ENCODE results near the gene MSI2.

The MSI2 gene

GRCh38 chr17:57561072-57561861 lies 304.9 kb downstream of the MSI2 start:
- TF ChIP-seq MAX (IDR thresholded peaks at IDR 0.05) (no peak), RAD21 (IDR thresholded peaks at IDR 0.05; ENCODE audit: low read depth) (no peak), YY1 (IDR thresholded peaks at IDR 0.05; ENCODE audit: low read depth) (no peak), ZBTB7A (IDR thresholded peaks at IDR 0.05; ENCODE audit: low read depth) (no peak), EGR1 (IDR thresholded peaks at IDR 0.05) (no peak), CREB1 (IDR thresholded peaks at IDR 0.05; ENCODE audit: low read depth) (no peak), TEAD4 (IDR thresholded peaks at IDR 0.05) (no peak)
- TF ChIP-seq, protein P1, sequence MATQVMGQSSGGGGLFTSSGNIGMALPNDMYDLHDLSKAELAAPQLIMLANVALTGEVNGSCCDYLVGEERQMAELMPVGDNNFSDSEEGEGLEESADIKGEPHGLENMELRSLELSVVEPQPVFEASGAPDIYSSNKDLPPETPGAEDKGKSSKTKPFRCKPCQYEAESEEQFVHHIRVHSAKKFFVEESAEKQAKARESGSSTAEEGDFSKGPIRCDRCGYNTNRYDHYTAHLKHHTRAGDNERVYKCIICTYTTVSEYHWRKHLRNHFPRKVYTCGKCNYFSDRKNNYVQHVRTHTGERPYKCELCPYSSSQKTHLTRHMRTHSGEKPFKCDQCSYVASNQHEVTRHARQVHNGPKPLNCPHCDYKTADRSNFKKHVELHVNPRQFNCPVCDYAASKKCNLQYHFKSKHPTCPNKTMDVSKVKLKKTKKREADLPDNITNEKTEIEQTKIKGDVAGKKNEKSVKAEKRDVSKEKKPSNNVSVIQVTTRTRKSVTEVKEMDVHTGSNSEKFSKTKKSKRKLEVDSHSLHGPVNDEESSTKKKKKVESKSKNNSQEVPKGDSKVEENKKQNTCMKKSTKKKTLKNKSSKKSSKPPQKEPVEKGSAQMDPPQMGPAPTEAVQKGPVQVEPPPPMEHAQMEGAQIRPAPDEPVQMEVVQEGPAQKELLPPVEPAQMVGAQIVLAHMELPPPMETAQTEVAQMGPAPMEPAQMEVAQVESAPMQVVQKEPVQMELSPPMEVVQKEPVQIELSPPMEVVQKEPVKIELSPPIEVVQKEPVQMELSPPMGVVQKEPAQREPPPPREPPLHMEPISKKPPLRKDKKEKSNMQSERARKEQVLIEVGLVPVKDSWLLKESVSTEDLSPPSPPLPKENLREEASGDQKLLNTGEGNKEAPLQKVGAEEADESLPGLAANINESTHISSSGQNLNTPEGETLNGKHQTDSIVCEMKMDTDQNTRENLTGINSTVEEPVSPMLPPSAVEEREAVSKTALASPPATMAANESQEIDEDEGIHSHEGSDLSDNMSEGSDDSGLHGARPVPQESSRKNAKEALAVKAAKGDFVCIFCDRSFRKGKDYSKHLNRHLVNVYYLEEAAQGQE (IDR thresholded peaks at IDR 0.05; ENCODE audit: low read depth), result no peak

- TF ChIP-seq TAF1 (IDR thresholded peaks at IDR 0.05; ENCODE audit: low read depth) (no peak), NFIC (IDR thresholded peaks at IDR 0.05) (no peak), TEAD4 (IDR thresholded peaks at IDR 0.05) (no peak), CREB1 (IDR thresholded peaks at IDR 0.05; ENCODE audit: low read depth) (no peak), RAD21 (IDR thresholded peaks at IDR 0.05; ENCODE audit: low read depth) (no peak), FOXM1 (IDR thresholded peaks at IDR 0.05; ENCODE audit: borderline replicate concordance, low read depth) (no peak), CEBPB (IDR thresholded peaks at IDR 0.05) (no peak), EGR1 (IDR thresholded peaks at IDR 0.05) (no peak), USF1 (IDR thresholded peaks at IDR 0.05) (no peak), MAX (IDR thresholded peaks at IDR 0.05) (no peak), EP300 (IDR thresholded peaks at IDR 0.05; ENCODE audit: borderline replicate concordance) (no peak)
- TF ChIP-seq, protein P1 (IDR thresholded peaks at IDR 0.05; ENCODE audit: low read depth), result no peak
Measured at GRCh38 chr17:57562184-57562698, 305.9 kb downstream of the MSI2 start.

DNA sequence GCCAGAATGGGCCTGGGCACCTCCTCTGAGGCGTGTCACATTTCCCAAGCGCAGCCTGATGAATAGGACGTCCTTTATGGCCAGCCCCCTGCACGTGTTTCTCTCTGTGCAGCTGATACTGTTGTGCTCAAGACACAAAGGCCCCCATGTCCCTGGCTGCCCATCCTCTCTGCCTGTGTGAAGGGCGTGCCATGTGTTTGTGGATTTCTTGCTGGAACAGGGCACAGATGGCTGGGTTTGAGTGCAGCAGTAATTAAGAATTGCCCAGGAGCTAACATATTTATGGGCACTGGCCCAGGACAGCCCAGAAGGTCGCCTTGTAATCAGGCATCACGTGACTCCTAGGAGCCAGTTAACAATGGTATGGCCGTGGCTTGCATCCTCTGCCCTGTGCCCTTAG lies 307.6 kb downstream of the MSI2 start:
- TF ChIP-seq RAD21 (IDR thresholded peaks at IDR 0.05; ENCODE audit: low read depth) (no peak), CEBPB (IDR thresholded peaks at IDR 0.05) (no peak), CREB1 (IDR thresholded peaks at IDR 0.05; ENCODE audit: low read depth) (no peak), TEAD4 (IDR thresholded peaks at IDR 0.05) (no peak), USF1 (IDR thresholded peaks at IDR 0.05) (no peak), ZBTB7A (IDR thresholded peaks at IDR 0.05; ENCODE audit: low read depth) (no peak), EGR1 (IDR thresholded peaks at IDR 0.05) (no peak), MAX (IDR thresholded peaks at IDR 0.05) (no peak), YY1 (IDR thresholded peaks at IDR 0.05; ENCODE audit: low read depth) (no peak), FOXM1 (IDR thresholded peaks at IDR 0.05; ENCODE audit: borderline replicate concordance, low read depth) (no peak), EP300 (IDR thresholded peaks at IDR 0.05; ENCODE audit: borderline replicate concordance) (no peak)
- TF ChIP-seq, protein P1 (IDR thresholded peaks at IDR 0.05; ENCODE audit: low read depth), result no peak

DNA sequence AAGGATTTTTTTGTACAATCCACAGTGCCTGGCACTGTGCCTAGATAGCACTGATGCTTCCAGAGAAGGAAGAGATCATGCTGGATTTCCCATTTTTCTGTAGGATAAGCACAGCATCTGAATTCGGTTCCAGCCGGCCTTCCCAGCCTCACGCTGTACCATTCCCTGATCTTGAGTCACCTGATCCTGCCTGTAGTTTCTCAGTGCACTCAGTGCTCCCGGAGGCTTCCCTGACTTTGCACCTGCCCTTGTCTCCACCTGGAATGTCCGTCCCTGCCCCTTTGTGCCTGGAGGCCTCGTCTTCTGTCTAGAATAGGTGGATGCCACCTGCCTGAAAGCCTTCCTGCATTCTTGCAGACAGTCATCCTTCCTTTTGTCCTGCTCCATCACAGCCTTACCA lies 308.9 kb downstream of the MSI2 start:
- no peak for TF ChIP-seq CEBPB (IDR thresholded peaks at IDR 0.05)
- TF ChIP-seq FOXM1 (IDR thresholded peaks at IDR 0.05; ENCODE audit: borderline replicate concordance, low read depth), result no peak
- TF ChIP-seq YY1 (IDR thresholded peaks at IDR 0.05; ENCODE audit: low read depth), result no peak
- TF ChIP-seq EP300 (IDR thresholded peaks at IDR 0.05; ENCODE audit: borderline replicate concordance), result no peak
- TF ChIP-seq MAX (IDR thresholded peaks at IDR 0.05), result no peak
- TF ChIP-seq ZBTB7A (IDR thresholded peaks at IDR 0.05; ENCODE audit: low read depth), result no peak
- TF ChIP-seq NFIC (IDR thresholded peaks at IDR 0.05), result no peak
- no peak for TF ChIP-seq TEAD4 (IDR thresholded peaks at IDR 0.05)
- TF ChIP-seq, protein P1 (IDR thresholded peaks at IDR 0.05; ENCODE audit: low read depth), result no peak
- TF ChIP-seq TAF1 (IDR thresholded peaks at IDR 0.05; ENCODE audit: low read depth), result no peak
- TF ChIP-seq USF1 (IDR thresholded peaks at IDR 0.05), result no peak
- TF ChIP-seq CREB1 (IDR thresholded peaks at IDR 0.05; ENCODE audit: low read depth), result no peak
- TF ChIP-seq TCF12 (IDR thresholded peaks at IDR 0.05; ENCODE audit: low read depth), result no peak
- no peak for TF ChIP-seq EGR1 (IDR thresholded peaks at IDR 0.05)
- no peak for TF ChIP-seq RAD21 (IDR thresholded peaks at IDR 0.05; ENCODE audit: low read depth)

Measured in Ishikawa (cell line).